Choroid plexus epithelial cell (primary cell): ENCODE measurements around the gene TNFRSF13B.

Experiments
- DNase-seq: peaks from one replicate; pipeline ENCODE4 v3.0.0-alpha.2; 2010; ENCODE audit warnings: low read depth
- H3K4me3 ChIP-seq: 2 replicates; pipeline ENCODE4 v1.5.1; 2011; ENCODE audit warnings: low read depth, mild to moderate bottlenecking, control low read depth, low read length, moderate library complexity
- CTCF ChIP-seq: conservative IDR thresholded peaks from 2 replicates; pipeline ENCODE4 v1.5.1; 2011; ENCODE audit warnings: low read depth, mild to moderate bottlenecking, control low read depth, inconsistent platforms, low read length, moderate library complexity

TNFRSF13B gene

DNA sequence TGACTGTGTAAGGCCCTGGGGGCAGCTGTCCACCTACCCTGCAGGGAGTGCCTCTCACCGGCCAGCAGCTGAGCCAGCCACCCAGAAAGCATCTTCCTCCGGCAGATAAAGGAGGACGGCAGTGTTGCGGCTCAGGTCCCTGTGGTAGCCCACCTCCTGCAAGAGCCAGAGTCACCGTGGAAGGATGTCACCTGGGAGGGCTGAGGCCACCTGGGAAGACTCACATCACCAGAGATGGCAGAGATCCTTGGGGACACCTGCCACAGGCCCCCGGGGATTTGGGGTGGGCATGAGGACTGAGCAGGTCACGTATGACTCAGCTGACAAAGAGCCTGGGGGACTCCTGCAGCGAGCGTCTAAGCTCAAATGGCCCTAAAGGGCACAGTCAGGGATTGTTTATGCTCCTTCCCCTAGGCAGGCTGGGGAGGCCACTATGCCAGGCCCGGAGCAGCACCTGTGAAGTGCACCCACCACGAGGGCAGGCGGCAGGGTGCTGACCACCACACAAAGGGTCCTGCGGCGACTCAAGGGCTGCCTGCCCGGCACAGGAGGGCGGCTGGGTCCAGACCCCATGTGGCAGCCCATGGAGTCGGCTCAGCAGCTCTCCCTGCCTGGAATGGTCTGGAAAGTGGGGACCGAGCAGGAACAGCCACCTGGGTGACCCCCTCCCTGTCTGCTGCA lies 44.1 kb downstream of the TNFRSF13B start:
- DNase-seq, result no peak
- TF ChIP-seq CTCF, result no peak
- H3K4me3 ChIP-seq, result no peak overlapping the region

GRCh38 chr17:16926571-16927451 lies 45.1 kb downstream of the TNFRSF13B start:
- DNase-seq, result peak; percentile 33
- no peak overlapping the region for H3K4me3 ChIP-seq
- TF ChIP-seq CTCF, result no peak

DNA sequence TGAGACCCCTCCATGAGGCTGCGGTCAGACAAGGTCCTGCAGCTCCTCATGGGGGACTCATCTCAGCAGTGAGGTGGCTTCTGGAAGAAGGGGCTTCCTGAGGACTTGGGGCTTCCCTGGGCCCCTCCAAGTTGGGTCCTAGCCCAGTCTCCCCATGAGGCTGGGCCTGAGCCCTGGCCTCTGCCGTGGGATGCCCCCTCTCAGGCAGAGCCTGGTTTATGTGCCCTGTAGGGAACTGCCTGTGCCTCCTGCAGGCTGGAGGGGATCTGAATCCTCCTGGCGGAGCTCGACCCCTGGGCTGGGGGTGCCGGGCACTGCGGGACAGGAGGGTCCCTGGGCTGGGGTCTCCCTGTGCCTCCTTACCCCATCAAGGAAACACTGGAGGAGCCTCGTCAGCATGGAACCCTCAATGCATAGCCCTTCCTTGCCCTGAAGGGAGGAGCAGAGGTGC lies 45.8 kb downstream of the TNFRSF13B start:
- H3K4me3 ChIP-seq, result no peak overlapping the region
- TF ChIP-seq CTCF, result no peak
- no peak for DNase-seq

- no peak for DNase-seq
- no peak overlapping the region for H3K4me3 ChIP-seq
- no peak for TF ChIP-seq CTCF
Observed at GRCh38 chr17:16925461-16926060, 46.4 kb downstream of the TNFRSF13B start.

- DNase-seq, result no peak
- TF ChIP-seq CTCF, result no peak
- H3K4me3 ChIP-seq, result no peak overlapping the region
Observed at GRCh38 chr17:16924696-16925440, 47.0 kb downstream of the TNFRSF13B start.

GRCh38 chr17:16923904-16924695 lies 47.8 kb downstream of the TNFRSF13B start:
- TF ChIP-seq CTCF, result no peak
- no peak overlapping the region for H3K4me3 ChIP-seq
- no peak for DNase-seq
